ENCODE data around the gene TIMM17A.

TIMM17A gene

DNA sequence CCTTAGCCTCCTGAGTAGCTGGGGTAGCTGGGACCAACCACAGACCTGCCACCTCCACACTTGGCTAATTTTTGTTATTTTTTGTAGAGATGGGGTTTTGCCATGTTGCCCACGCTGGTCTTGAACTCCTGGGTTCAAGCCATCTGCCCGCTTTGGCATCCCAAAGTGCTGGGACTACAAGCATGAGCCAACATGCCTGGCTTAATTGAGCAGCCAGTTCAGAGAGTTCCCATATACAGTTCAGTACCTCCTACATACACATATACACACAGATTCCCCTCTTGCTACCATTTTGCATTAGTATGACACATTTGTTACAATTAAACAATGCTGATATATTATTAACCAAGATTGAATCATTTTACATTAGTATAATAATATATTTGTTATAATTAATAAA, 30.1 kb downstream of the TIMM17A start:
- DNase-seq, result no peak

DNA sequence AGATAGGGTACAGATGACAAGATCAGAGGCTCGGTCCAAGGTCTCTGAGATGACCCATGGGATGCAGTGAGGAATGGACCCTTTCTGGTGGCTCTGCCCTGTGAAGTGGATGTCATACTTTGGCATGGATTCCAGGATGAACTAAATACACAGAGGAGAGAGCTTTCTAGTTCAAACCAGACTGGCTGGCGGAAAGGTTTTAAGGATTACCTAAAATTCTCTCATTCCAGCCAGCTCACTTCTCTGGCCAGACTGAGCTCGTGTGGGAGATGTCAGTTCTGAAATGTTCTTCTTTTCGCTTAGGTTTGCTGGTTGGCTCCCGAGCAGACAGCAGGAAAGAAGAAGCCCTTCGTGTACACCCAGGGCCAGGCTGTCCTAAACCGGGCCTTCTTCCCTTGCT, 33.3 kb downstream of the TIMM17A start:
- DNase-seq, result no peak

DNA sequence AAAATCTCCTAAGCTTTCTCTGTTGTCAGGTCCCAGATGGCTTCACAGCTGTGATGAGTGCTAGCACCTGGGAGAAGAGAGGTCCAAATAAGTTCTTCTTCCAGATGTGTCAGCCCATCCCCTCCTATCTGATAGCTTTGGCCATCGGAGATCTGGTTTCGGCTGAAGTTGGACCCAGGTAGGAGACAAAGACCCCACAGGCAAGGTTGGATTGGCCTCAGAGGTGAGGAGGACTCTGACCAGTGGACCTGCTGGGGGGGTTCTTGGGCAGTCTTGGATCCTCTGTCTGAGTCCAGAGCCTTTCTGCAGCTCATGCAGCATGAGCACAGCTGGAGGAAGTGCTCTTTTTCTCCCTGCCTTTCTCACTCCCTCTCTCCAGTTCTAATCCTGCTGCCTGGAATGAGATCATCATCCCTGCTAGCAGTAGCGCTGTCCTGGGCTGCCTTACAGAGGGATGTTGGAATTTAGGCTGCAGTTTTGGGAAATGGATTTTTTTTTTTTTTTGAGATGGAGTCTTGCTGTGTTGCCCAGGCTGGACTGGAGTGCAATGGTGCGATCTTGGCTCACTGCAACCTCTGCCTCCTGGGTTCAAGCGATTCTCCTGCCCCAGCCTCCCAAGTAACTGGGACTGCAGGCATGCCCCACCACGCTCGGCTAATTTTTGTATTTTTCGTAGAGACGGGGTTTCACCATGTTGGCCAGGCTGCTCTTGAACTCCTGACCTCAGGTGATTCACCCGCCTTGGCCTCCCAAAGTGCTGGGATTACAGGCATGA, 34.2 kb downstream of the TIMM17A start:
- no peak for DNase-seq

DNA sequence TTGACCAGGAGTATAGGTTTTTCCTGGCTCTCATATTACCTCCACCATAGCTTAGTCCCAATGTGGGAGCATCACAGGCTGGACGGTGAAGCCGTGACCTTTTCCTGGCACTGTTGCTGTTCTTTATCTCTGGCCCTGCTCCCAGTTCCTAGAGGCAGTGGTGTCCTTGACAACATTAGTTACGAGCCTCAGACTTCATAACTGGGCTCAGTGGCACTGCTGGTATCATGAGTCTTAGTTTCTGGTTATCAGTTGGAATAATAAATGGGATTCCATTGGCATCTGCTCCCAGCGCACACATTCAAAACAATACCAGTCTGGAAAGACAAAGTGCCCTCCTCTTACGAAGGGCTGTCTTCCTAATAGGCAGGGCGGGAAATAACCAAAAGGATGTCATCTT, 35.1 kb downstream of the TIMM17A start:
- DNase-seq, result no peak

DNA sequence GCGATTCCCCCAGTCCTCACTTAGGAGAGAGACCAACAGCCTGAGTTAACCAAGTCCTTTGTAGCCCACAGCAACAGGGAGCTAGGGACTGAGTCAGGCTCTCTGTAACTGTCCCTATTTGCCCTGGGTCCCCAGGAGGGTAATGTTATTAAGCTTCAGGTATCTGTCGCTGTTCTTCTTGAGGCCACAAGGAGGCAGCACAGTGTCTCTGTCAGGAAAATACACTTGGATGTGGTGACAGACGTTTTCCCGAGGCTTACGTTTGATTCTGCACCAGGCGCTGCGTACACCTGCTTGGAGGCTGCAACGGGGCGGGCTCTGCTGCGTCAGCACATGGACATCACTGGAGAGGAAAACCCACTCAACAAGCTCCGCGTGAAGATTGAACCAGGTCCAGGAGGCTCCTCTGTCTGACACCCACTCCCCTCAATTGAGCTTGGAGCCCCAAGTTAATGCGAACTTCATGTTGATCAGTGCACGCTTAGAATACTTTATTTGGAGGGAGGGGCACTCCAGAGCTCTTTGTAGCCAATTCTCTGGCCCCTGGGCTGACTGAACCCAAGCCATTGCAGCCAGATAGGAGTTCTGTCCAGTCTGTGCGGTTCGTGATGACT, 44.4 kb downstream of the TIMM17A start:
- DNase-seq, result no peak

DNA sequence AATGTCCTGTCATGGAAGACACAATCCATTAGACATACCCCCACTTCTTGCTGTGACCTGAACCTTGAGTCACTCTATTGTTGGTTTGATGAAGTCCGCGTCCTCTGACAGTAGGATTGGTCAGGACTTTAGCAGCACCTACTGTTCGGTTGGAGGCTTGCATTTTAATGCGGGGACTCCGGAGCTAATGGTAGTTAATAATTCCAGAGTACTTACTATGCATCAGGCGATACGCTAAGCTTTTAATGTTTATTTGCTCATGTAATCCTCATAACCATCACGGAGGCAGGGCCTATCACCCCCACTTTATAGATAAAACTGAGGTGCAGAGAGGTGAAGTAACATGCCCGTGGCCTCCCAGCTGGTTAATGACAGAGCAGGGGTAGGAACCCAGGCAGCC, 47.2 kb downstream of the TIMM17A start:
- DNase-seq, result no peak

DNA sequence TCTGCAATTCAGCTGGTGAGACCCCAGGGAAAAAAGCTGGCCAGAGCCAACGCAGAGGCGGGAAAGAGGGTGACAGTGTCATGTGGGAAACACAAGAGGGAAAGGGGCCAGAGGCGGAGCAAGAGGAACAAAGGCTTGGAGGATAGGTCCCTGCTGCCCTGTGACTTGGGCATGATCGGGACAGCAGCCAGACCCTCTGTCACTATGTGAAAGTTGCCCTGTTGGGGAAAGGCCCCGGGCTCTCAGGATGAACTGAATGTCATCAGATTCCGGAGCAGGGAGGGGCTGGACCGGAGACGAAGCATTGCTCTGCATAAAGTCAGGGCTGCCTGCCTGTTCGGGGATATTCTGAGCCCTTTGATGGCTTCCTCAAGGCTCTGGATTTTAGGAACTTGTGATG, 49.4 kb downstream of the TIMM17A start:
- no peak for DNase-seq

DNA sequence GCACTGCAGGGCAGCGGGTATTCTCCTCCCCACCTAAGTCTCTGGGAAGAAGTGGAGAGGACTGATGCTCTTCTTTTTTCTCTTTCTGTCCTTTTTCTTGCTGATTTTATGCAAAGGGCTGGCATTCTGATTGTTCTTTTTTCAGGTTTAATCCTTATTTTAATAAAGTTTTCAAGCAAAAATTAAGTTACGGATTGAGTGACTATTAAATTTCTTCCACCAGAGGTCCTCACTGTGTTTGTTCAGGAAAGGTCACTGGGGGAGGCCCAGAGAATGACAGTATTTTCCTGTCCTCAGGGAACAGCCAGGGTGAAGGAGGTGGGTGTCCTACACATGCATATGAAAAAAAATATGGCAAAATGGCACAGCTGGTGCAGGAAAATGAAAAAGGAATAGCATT, 50.7 kb downstream of the TIMM17A start:
- DNase-seq, result no peak

DNA sequence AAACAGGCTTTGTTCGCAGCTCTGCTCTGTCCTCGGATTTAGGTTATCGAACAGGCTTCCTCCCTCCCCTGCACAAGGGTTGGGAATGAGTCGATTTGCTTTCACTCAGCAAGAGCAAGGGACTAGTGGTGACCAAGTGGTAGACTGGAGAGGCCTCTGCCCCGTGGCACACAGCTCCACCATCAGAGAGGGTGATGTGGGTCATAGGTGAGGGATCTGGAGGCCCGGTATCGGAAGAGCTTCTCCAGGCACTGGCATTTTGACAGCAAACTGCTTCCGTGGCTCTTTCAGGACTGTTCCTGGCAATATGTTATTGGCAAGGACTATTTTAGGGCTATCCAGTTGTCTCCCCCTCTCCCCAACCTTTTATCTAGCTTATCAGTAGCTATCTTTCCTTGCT, 52.0 kb downstream of the TIMM17A start:
- DNase-seq, result no peak

DNA sequence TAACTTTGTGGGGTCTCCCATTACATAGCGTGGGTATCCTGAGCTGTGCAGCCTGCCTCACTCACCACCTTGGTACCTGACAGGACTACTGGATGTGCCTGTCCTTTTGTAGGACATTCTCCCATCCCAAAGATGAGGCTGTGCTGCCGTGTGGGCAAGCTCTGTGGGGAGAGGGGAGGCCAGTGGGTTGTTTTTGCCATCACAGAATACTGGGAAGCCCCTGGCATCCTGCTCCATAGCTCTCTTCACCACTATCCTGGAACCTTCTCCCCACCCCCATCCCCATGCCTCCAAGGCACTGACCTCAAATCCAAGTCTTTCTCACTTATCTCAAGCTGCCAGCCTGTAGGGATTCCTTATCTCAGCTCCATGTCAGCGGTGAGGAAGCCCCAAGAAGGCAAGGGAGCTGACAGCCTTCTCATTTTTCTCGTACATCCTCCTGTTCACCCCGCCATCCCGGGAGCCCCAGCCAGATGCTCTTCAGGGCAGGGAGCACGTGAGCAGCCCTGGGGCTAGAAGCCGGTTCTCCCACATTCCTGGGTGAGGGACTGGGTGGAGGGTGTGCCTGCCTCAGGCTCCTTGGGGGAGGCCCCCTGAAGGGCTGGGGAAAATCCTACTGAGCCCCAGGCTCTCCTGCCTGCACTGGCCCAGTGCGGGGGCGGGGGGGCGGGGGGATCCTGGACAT, 52.6 kb downstream of the TIMM17A start:
- DNase-seq, result no peak

DNA sequence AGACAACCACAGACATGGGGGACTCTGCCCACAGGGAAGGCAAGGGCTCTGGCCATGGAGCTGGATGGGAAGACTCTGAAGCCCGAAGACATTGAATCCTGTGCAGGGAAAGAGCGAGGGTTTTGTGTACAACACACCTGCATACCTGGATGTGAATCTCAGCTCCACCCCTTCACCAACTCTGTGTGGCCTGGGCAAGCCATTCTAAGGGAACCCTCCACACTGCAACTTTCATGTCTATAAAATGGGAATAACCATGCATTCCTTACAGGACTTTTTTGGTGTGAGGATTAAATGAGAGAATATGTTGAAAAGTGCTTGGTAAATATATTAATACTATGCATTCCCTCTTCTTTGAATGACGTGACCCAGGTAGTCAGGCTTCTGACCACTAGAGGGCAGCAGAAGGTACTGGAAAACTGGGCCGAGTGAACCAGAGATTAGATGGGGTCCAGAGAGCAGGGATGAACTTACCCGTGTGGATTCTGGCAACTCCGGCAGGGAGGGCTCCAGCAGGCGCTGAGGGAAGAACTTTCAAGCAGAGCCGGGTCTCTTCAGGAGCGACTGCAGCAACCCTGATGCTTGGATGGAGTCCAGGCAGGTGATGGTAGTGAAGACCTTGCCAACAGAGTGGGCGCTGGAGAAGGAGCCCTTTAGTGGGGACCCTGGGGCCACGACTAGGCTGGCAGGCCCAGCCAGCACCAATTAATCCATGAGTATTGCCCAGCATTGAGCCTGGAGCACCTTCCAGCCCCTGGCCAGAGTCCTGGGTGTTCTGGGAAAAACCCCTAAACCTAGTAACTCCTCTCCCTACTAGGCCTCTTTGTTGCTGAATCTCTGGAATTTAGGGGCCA, 54.2 kb downstream of the TIMM17A start:
- peak; percentile 87 for DNase-seq

DNA sequence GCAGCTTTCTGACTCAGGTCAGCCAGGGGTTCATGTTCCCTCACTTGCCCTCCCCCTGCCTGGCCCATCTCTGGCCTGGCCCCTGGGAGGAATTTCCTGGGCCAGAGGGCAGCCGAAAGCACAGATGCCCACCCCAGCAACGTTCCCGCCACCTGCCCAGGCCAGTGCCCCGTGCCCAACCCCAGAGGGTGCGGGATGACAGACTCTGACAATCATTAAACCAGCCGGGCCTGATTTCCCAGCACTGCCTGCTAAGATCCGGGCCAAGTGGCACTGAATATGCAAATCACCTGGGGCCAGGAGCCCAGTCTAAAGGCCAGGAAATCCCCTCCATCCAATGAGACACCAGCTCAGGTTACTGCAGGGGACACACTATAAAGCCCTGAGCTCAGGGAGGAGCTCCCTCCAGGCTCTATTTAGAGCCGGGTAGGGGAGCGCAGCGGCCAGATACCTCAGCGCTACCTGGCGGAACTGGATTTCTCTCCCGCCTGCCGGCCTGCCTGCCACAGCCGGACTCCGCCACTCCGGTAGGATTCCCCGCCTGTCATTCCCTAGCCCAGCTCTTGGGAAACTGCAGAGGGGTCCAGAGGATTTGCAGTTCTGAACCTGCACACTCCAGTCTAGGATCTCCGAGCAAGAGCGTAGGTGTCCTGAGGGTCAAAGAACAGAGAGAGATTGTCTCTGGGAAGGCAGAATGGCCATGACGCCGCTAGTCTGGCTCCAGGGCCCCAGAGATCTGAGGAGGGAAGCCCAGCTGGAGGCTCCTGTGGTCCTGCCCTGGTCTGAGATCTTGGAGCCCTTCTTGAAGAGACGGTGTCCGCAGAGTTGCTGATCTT, 55.1 kb downstream of the TIMM17A start, which contains the start of gene ELF3:
Gene ELF3, plus strand, starts transcription at position 408 of the 836 bp plus-strand sequence. CDS start 550 bp downstream, outside the sequence.
- no peak for DNase-seq

DNA sequence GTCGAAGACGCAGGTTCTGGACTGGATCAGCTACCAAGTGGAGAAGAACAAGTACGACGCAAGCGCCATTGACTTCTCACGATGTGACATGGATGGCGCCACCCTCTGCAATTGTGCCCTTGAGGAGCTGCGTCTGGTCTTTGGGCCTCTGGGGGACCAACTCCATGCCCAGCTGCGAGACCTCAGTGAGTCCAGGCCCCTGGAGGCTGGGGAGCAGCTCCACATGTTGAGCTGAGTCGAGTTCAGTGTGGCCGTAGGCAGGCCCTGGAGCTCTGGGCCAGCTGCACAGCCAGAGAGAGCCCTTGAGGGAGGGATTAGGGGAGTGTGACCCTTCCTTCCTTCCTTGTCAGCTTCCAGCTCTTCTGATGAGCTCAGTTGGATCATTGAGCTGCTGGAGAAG, 56.7 kb downstream of the TIMM17A start:
- DNase-seq, result no peak

DNA sequence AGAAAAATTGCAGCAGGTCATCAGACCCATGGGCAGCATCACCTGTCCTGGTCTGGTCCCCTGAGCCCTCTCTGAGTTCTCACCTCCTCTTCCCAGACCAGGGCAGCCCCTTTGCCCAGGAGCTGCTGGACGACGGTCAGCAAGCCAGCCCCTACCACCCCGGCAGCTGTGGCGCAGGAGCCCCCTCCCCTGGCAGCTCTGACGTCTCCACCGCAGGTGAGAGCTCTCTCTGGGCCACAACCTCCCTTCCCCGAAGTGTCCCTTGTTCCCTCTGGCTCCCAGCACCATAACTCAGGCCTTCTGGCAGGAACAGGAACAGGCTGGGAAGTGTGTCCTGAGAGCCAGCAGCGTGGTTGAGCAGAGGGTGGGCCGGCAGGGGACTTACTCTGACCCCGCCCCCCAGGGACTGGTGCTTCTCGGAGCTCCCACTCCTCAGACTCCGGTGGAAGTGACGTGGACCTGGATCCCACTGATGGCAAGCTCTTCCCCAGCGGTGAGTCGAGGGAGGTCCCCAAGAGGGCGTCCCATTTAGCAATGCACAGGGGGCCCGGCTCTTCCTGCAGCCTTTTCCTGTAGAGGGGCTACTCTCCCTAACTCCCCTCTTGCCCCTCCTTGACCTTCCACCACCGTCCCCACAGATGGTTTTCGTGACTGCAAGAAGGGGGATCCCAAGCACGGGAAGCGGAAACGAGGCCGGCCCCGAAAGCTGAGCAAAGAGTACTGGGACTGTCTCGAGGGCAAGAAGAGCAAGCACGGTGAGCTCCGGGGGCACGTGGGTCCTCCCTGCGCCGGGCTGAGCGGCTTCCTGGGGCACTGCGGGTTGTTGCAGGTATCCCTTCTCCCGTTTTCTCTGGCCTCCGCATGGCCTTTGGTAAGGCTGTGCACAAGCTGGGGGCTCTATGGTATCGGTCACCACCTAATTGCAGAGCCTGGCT, 57.5 kb downstream of the TIMM17A start:
- DNase-seq, result no peak

DNA sequence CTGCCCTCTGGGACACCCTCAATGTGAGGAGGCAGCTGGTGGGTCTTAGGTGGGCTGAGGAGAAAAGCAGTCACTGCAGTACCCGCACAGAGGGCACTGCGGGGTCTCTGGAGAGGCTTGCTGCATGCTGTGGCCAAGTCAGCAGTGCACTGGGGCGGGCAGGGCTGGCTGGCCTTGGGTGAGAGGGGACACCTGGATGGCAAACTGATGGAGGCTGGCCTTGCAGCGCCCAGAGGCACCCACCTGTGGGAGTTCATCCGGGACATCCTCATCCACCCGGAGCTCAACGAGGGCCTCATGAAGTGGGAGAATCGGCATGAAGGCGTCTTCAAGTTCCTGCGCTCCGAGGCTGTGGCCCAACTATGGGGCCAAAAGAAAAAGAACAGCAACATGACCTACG, 58.3 kb downstream of the TIMM17A start:
- no peak for DNase-seq

DNA sequence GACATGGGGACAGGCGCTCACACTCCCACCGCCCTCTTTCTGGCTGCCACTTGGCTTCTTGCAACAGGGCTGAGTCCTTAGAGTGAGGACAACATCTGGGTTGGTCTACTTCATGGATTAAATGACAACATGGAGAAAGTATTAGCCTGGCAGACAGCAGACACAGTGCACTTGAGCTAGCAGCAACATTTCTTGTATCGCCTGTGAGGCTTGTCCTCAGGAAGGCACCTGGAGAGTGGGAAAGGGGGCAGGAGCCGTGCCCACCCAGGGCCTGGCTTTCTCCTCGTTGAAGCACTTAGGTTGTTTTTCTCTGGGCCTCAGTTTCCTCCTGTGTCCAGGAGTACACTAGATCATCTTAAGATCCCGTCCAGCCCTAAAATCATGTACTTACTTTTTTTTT, 58.8 kb downstream of the TIMM17A start:
- no peak for DNase-seq

DNA sequence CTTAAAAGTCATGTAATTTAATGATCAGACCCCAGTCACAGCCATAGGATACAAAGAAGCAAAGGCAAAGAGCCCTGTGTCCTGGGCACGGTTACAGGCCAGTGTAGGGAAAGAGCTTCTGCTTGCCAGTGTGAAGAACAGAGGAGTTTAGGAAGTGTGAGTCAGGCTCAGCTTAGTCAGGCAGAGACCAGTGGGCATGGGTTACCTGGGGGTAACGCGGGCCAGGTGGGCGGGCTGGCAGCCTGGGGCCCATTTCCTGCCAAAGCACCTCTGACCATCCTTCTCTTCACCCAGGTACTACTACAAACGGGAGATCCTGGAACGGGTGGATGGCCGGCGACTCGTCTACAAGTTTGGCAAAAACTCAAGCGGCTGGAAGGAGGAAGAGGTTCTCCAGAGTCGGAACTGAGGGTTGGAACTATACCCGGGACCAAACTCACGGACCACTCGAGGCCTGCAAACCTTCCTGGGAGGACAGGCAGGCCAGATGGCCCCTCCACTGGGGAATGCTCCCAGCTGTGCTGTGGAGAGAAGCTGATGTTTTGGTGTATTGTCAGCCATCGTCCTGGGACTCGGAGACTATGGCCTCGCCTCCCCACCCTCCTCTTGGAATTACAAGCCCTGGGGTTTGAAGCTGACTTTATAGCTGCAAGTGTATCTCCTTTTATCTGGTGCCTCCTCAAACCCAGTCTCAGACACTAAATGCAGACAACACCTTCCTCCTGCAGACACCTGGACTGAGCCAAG, 59.8 kb downstream of the TIMM17A start:
- DNase-seq, result no peak

DNA sequence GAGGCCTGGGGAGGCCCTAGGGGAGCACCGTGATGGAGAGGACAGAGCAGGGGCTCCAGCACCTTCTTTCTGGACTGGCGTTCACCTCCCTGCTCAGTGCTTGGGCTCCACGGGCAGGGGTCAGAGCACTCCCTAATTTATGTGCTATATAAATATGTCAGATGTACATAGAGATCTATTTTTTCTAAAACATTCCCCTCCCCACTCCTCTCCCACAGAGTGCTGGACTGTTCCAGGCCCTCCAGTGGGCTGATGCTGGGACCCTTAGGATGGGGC, 60.3 kb downstream of the TIMM17A start:
- DNase-seq, result no peak

DNA sequence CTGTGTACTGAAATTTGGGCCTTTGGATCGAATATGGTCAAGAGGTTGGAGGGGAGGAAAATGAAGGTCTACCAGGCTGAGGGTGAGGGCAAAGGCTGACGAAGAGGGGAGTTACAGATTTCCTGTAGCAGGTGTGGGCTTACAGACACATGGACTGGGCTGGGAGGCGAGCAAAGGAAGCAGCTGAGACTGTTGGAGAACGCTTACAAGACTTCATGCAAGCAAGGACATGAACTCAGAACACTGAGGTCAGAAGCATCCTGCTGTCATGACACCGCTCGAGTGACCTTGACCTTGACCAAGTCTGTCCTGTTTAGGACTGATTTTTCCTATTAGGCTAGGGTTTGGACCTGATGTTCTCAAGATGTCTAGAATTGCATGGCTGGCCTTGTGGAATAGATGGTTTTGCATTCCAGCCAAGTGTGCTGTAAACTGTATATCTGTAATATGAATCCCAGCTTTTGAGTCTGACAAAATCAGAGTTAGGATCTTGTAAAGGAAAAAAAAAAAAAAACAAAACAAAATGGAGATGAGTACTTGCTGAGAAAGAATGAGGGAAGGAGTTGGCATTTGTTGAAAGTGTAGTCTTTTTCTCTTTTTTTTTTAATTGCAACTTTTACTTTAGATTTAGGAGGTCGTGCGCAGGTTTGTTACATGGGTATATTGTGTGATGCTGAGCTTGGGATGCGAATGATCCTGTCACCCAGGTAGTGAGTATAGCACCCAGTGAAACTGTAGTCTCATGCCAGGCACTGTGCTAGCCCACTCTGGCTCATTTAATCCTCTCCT, 60.9 kb downstream of the TIMM17A start:
- no peak for DNase-seq
